Stimulated activated CD4-positive, alpha-beta T cell treated with anti-CD3 and anti-CD28 coated beads, Interleukin-1b, Interleukin-23, amount 100 ng/mL, for 4 hours (primary cell): Measurements from ENCODE around the gene VANGL2.

Experiments used
- DNase-seq, 2 donors: peaks; one replicate each; pipeline ENCODE4 v3.0.0-alpha.2; 2020; ENCODE audit warnings: low read depth in 2 of 2

Gene VANGL2

DNA sequence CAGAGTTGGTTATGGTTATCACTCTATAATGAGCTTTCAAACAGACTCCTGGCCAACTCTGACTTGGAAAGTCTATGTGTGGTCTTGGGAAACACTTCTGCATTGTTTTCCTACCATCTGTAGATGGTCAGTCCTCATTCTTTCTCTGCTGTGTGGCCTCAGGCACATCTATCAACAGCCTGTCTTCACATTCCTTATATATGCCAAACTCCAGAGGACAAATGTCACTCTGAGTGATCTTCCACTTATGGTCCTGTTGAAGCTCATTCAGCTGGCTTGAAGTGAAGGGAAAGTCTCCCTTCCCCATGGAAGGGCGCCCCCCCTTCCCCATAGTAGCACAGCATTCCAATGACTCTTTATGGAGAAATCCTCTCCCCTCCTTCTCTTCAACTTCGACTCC, 58.7 kb downstream of the VANGL2 start:
- DNase-seq, result no peak

DNA sequence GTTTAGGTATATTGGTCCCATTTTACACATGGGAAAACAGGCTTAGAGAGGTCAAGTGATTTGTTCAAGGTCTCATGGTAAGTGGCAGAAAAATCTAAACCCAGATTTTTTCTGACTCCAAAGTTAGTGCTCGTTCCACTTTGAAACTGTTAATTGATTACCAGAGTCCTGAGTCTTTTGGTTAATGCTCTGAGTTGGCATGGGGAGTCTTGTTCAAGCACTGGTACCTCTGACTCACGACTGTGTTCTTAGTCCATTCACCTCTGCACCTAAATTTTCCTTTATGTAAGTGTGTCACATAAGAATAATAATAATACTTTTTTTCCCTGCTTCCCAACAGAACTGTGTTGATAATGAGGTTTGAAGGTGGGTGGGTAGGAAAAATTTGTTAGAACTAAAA, 59.3 kb downstream of the VANGL2 start:
- DNase-seq, result no peak

DNA sequence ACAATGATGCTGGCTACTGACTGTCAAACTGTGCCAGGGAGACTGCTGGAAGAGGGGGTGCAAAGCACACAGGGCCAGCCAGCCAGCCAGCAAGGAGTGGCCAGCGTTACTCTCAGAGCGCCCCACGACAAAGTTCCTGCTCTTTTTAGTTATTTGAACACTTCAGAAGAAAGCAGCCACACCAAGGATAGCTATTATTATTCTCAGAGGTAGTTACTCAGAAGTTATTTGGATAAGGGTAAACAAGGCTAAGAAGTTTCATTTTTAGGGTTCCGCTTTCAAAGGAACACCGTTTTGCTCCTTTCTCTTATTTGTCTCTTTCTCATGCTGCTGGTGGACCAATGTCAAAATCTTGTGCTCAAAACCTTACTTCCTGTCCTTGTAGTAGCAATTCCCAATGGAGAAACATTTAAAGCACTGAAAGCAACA, 59.9 kb downstream of the VANGL2 start:
- no peak for DNase-seq

DNA sequence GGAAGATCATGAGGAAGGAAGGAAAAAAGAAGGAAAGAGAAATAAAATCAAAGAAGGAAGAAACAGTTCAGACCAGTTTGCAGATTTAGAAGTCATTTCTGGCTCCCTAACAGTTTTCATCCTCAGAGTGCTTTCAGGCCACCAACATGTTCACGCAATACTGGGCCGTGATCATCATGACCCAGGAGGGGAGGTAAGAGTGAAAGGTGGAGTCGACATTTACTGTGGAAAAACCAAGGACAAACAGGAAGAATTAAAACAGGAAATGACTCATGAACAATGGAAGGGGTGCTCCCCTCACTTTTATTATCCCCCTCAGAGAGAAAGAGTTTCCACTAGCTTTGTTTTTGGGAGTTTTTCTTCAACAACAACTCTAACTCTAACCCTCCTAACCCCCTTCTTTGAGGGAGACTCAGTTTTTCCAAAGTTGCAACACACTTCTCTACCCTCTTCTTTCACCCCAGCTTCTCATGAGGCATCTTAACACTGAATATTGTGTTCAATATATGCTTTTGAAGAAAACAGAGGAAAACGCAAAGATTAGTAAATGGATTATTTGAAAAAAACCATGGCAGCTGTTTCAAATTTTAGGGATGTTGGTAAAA, 60.4 kb downstream of the VANGL2 start:
- DNase-seq, result no peak

DNA sequence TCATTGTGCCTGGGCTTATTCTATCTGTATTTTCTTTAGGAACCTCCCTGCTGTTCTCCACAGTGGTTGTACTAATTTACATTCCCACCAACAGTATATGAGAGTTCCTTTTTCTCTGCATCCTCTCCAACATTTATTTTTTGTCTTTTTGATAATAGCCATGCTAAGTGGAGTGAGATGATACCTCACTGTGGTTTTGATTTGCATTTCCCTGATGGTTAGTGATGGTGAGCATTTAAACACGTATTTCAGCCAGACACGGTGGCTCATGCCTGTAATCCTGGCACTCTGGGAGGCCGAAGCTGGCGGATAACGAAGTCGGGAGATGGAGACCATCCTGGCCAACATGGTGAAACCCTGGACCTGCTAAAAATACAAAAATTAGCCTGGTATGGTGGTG, 64.8 kb downstream of the VANGL2 start:
- no peak for DNase-seq

DNA sequence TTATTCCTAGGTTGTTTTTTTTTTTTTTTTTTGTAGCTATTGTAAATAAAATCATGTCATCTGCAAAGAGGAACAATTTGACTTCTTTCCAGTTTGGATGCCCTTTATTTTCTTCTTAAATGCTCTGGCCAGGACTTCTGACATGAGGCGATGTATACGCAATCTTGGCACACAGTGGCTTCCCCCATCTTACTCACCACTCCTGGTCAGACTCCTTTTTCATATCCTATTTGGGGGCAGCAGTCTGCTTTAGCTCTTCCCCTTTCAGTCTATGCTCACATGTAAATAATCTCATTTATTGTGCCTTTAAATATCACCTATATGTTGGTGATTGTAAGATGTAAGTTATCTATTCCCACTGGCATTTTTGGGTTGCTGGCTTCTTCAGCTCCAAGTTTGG, 66.6 kb downstream of the VANGL2 start:
- no peak for DNase-seq

DNA sequence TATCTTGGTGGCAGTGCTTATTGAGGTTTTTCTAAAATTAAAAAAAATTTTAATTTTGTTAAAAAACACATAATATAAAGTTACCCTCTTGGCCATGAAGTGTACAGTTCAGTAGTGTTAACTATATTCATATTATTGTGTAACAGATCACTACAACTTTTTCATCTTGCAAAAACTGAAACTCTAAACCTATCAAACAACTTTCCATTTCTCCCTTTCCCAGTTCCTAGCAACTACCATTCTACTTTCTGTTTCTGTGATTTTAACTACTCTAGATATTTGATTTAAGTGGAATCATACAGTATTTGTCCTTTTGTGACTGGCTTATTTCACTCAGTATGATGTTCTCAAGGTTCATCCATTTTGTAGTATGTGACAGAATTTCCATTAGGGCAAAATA, 67.2 kb downstream of the VANGL2 start:
- DNase-seq, result no peak

DNA sequence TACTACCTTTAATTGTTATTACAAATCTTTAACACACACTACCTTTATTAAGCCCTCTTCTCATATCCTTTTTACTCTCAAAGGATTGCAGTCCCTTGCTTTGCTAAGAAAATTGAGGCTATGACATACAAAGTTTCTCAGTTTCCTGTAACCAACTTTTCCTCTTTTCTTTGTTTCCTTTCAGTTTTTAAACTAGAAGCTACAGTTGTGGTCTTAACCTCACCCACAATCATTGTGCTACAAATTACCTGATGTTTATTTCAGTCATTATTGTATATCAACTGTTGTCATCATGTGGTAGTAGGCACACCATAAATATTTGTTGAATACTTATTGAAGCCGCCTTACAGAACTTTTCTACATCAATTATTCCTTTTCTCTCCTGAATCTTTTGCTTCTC, 70.9 kb downstream of the VANGL2 start:
- DNase-seq, result no peak

DNA sequence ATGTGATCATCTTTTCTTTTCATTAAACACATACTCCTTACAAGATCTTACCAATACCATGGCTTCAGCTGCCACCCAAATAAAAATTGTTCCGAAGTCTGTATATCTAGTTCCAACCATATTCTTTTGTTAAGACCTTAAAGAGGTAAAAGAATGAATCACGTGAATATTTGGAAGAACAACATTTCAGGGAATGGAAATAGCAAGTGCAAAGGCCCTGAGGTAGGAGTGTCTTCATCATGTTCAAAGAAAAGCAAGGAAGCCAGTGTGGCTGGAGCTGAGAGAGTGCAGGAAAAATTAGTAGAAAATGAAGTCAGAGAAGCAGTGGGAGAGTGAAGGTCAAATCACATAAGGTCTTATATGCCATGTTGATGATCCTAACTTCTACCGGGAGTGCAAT, 71.7 kb downstream of the VANGL2 start:
- DNase-seq, result no peak

DNA sequence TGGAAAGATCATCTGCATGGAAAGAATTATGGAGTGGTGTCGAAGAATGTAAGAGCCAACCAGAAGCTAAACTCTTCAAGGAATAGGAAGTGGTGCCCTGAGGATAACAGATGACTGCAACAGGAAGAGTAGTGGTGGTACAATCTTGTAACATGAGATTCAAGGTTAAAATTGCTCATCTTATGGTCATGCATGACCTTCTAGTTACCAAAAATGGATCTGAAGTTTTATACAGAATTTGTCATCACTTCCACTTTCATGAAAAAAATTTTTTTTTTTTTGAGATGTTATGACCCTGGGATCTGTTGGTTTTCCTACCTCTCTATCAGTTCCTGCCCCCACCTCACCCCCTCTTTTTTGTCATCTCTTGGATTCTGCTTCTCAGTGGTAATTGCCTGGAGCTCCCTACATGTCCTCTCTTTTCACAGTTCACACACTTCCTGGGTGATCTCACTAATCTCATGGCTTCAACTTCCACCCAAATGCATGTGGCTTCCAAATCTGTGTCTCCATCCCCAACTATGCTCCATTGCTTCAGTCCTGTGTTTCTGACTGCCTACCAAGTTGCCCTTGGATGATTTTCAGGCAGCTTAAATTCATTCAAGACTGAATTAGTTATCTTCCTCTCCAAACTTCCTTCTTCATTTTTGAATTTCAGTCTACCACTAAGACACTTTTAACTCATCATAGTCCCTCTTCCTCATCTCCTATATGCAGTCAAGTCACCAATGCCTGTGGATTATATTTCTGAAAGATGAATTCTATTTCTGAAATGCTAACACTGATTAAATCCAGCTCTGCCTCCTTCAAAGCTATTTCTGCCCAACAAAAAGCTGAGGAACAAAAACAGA, 74.3 kb downstream of the VANGL2 start:
- no peak for DNase-seq
